GM12878 (cell line): Measurements from ENCODE around the gene BTBD9. TPM values are rescaled to one million over a fixed set of nuclear protein-coding genes. Genes with fewer than 3 reads are reported as not detected.

Experiments used
- BACH1 ChIP-seq: fragments of 450-650 bp; IDR thresholded peaks from 2 replicates; pipeline ENCODE4 v1.6.1; 2017; ENCODE audit warnings: mild to moderate bottlenecking, borderline replicate concordance
- E4F1 ChIP-seq: fragments of 450-650 bp; IDR thresholded peaks from 2 replicates; pipeline ENCODE4 v1.6.1; 2018; ENCODE audit warnings: borderline replicate concordance, mild to moderate bottlenecking; ENCODE audit not compliant: partially characterized antibody
- KAT2A ChIP-seq: conservative IDR thresholded peaks from 2 replicates; pipeline ENCODE4 v1.6.1; 2011; ENCODE audit warnings: low read depth, low read length; ENCODE audit not compliant: control insufficient read depth
- LARP7 ChIP-seq: fragments of 450-650 bp; IDR thresholded peaks from 2 replicates; pipeline ENCODE4 v1.6.1; 2017; ENCODE audit warnings: mild to moderate bottlenecking
- SUZ12 ChIP-seq: fragments of 200-600 bp; sonication (generic); IDR thresholded peaks from one replicate; pipeline ENCODE4 v1.6.1; 2018; ENCODE audit warnings: antibody characterized with exemption, mild to moderate bottlenecking; ENCODE audit not compliant: unreplicated experiment
- ZBTB40 ChIP-seq: fragments of 450-650 bp; IDR thresholded peaks from 2 replicates; pipeline ENCODE4 v1.6.1; 2016; ENCODE audit warnings: mild to moderate bottlenecking, moderate library complexity, borderline replicate concordance
- polyA plus RNA-seq, 11 experiments: library from polyadenylated mRNA; depleted of rRNA in 4 of 11; unstranded in 6 of 11; stranded (reverse) in 5 of 11; fragments of >200 nt; fragmentation: Nextera tagmentation in 4 of 11; fragmentation: Illumina TruSeq in 1 of 11; extraction: Ambion mirVana in 4 of 11; extraction: Trizol in 1 of 11; gene quantifications; 1 replicate in 1 of 11; 2 replicates in 10 of 11; pipeline versions ENCODE4 v1.2.1 to v1.2.3, GENCODE V29; 2011 to 2016; ENCODE audit warnings: inconsistent platforms in 2 of 11, missing spikeins in 2 of 11, low read depth in 1 of 11
- total RNA-seq, 4 experiments: library from RNA; depleted of rRNA in 3 of 4; stranded (reverse); fragments of >200 nt in 3 of 4; fragmentation: Illumina TruSeq in 1 of 4; extraction: Trizol in 1 of 4; gene quantifications; 2 replicates each; pipeline versions ENCODE4 v1.2.1 to v1.2.3, GENCODE V29; 2013 to 2021

Gene BTBD9
- total and polyA plus RNA-seq, 10 of the 15 experiments (the other 5 are each of a cell fraction or from before 2014, with no cell fraction given): 0.22 to 8.6 (median 4.6) TPM

GRCh38 chr6:38599261-38599660 is 40.5 kb downstream of the BTBD9 start (continued):
- TF ChIP-seq ZBTB40 (no peak), BACH1 (no peak), KAT2A (no peak), E4F1 (no peak), LARP7 (no peak), SUZ12 (no peak)
